Sigmoid colon (tissue), 7 donors: ENCODE measurements around the gene KRTAP19-7. TPM values are rescaled to one million over a fixed set of nuclear protein-coding genes. Genes with fewer than 3 reads are reported as not detected.

ENCODE experiments used
- DNase-seq: peaks from one replicate; pipeline ENCODE4 v3.0.0-alpha.2; 2019
- H3K27ac ChIP-seq, 4 donors: fragments of 200-600 bp; sonication (generic); one replicate each; pipeline ENCODE4 v1.5.1; 2016 to 2019; ENCODE audit warnings: mild to moderate bottlenecking in 1 of 4
- H3K27me3 ChIP-seq, 3 donors: fragments of 200-600 bp; sonication (generic); one replicate each; pipeline ENCODE4 v1.5.1; 2019; ENCODE audit warnings: mild to moderate bottlenecking in 1 of 3
- H3K36me3 ChIP-seq, 4 donors: fragments of 200-600 bp; sonication (generic); one replicate each; pipeline ENCODE4 v1.5.1; 2016 to 2019
- H3K4me1 ChIP-seq, 4 donors: fragments of 200-600 bp; sonication (generic); one replicate each; pipeline ENCODE4 v1.5.1; 2017 to 2019
- H3K4me3 ChIP-seq, 4 donors: fragments of 200-600 bp; sonication (generic); one replicate each; pipeline ENCODE4 v1.5.1; 2017 to 2019; ENCODE audit warnings: mild to moderate bottlenecking in 2 of 4, moderate library complexity in 1 of 4
- H3K9me3 ChIP-seq, 4 donors: fragments of 200-600 bp in 3 of 4; sonication (generic) in 3 of 4; one replicate each; pipeline versions ENCODE4 v1.5.1 to v1.6.1; 2013 to 2019
- EP300 ChIP-seq, 4 donors: sonication (generic); formaldehyde crosslinking; IDR thresholded peaks; one replicate each; pipeline ENCODE4 v1.6.1; 2017; ENCODE audit warnings: antibody characterized with exemption in 4 of 4
- POLR2A ChIP-seq, 2 donors: fragments of 450-650 bp; IDR thresholded peaks; one replicate each; pipeline ENCODE4 v1.6.1; 2016; ENCODE audit warnings: antibody characterized with exemption in 2 of 2, mild to moderate bottlenecking in 2 of 2, moderate library complexity in 2 of 2
- POLR2AphosphoS5 ChIP-seq, 4 donors: sonication (generic); formaldehyde crosslinking; IDR thresholded peaks; one replicate each; pipeline ENCODE4 v1.6.1; 2017; ENCODE audit warnings: antibody characterized with exemption in 4 of 4
- WGBS, 2 donors: extraction: QIAGEN DNeasy Blood & Tissue Kit; methylation state at CpG; one replicate each; pipeline ENCODE4 v1.1.7; 2013; 5-methylcytosine and 5-hydroxymethylcytosine counted together
- intact Hi-C: fragments of 100-400 bp; cut with DNase I; formaldehyde crosslinking; loops from one replicate; pipeline ENCODE4 v1.15.1; 2023
- polyA plus RNA-seq, 3 donors: library from polyadenylated mRNA; stranded (reverse); fragments of 200-250 nt; gene quantifications; one replicate each; pipeline ENCODE4 v1.2.3, GENCODE V29; 2013
- total RNA-seq, 4 donors: library from RNA; depleted of rRNA; stranded (reverse); fragments of >200 nt; gene quantifications; one replicate each; pipeline ENCODE4 v1.1.0, GENCODE V29; 2016
- TF ChIP-seq, protein P1 (sequence below), 4 experiments: fragments of 450-650 bp in 3 of 4; fragments of 200-600 bp in 1 of 4; IDR thresholded peaks; one replicate each; pipeline ENCODE4 v1.5.1; 2016 to 2019; ENCODE audit warnings: antibody characterized with exemption in 4 of 4, mild to moderate bottlenecking in 3 of 4, moderate library complexity in 2 of 4
- donor health status: healthy with polysubstance abuse.
- donor health status: Bipolar disorder and iron deficiency.
- donor health status: healthy.

Gene KRTAP19-7
- total and polyA plus RNA-seq, 7 donors, result not detected

DNA sequence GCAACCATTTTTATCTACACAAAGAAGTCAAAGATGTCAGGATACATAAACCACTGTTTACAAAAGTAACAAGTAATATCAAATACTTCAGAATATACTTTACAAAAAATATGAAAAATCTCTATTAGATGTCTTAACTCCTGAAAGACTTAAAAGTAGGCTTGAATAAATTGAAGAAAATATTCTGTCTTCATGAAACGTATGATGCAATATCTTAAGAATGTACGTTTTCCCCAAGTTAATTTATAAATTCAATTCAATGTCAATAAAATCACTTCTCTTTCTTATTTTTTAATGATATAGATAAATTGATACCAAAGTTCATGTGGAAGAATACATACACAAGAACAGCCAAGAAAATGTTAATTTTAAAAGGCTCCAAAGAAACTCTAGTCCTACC lies 6.0 kb downstream of the KRTAP19-7 start:
- Histone ChIP-seq H3K27me3 (no peaks in the 10 kb centered on the region), H3K9me3 (peaks cover 0 to 5% (median 0%) of the 10 kb centered on the region in 4 donors), H3K4me1 (no peaks in the 10 kb centered on the region), H3K4me3 (no peak overlapping the region), H3K27ac (no peak overlapping the region), H3K36me3 (no peaks in the 10 kb centered on the region)
- TF ChIP-seq EP300 (IDR thresholded peaks at IDR 0.05), result no peak
- TF ChIP-seq POLR2A (IDR thresholded peaks at IDR 0.05), result no peak
- TF ChIP-seq POLR2AphosphoS5 (IDR thresholded peaks at IDR 0.05), result no peak
- TF ChIP-seq, protein P1, sequence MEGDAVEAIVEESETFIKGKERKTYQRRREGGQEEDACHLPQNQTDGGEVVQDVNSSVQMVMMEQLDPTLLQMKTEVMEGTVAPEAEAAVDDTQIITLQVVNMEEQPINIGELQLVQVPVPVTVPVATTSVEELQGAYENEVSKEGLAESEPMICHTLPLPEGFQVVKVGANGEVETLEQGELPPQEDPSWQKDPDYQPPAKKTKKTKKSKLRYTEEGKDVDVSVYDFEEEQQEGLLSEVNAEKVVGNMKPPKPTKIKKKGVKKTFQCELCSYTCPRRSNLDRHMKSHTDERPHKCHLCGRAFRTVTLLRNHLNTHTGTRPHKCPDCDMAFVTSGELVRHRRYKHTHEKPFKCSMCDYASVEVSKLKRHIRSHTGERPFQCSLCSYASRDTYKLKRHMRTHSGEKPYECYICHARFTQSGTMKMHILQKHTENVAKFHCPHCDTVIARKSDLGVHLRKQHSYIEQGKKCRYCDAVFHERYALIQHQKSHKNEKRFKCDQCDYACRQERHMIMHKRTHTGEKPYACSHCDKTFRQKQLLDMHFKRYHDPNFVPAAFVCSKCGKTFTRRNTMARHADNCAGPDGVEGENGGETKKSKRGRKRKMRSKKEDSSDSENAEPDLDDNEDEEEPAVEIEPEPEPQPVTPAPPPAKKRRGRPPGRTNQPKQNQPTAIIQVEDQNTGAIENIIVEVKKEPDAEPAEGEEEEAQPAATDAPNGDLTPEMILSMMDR (IDR thresholded peaks at IDR 0.05), result no peak
- intact Hi-C loops, result no loop called here
- DNase-seq, result no peak
- 57 to 89% methylated on average over 2 of the region's 2 CpGs for WGBS, 2 donors

DNA sequence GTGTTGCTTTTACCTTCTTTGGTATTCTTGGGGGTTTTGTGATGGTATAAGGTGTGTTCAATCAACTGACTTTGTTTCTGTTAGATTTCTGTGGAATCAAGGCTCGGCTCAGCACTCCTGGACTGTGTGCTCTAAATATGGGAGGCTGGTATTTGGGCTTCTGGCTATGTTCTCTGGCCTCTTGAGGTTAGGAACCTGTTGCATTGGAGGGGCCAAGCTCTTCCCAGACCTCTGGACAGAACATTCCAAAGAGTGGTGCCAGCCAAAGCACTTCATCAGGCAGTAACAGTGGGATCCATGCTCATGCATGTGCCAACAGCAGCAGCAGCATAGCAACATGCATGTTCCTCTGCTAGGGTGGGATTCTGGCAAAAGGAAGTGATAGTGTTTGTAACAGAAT lies 8.3 kb downstream of the KRTAP19-7 start:
- no peak overlapping the region for H3K27ac ChIP-seq
- no peak for DNase-seq
- no peaks in the 10 kb centered on the region for H3K4me1 ChIP-seq
- H3K36me3 ChIP-seq, result no peaks in the 10 kb centered on the region
- no peak for TF ChIP-seq EP300 (IDR thresholded peaks at IDR 0.05)
- TF ChIP-seq, protein P1 (IDR thresholded peaks at IDR 0.05), result no peak
- no peak for TF ChIP-seq POLR2A (IDR thresholded peaks at IDR 0.05)
- TF ChIP-seq POLR2AphosphoS5 (IDR thresholded peaks at IDR 0.05), result no peak
- H3K9me3 ChIP-seq, result peaks cover 0 to 5% (median 0%) of the 10 kb centered on the region in 4 donors
- WGBS, 2 donors, result 23 to 54% methylated on average over 1 of the region's 1 CpG
- intact Hi-C loops, result no loop called here
- no peaks in the 10 kb centered on the region for H3K27me3 ChIP-seq
- H3K4me3 ChIP-seq, result no peak overlapping the region

DNA sequence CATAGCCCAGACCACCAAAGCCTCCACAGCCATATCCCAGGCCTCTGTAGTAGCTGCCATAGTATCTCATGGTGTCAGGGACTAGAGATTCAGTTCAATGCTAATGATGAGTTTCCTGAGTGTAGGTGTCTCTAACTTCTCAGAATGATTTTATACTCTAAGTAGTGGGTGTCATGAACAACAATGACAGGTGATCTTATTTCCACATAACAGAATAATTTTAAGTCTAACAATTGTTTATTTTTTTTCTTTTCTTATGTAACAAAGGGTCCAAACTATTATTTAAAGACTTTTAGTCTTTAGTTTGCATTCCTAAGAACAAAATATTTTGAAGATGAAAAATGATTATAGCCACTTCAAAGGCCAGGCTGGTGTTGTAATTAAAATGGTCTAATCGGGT lies 19.4 kb downstream of the KRTAP19-7 start, which contains the start of gene KRTAP19-6:
TSS of gene KRTAP19-6 (minus strand) at position 101 of the 400 bp plus-strand sequence. CDS start at position 70, 31 bp downstream.
- no peak for DNase-seq

DNA sequence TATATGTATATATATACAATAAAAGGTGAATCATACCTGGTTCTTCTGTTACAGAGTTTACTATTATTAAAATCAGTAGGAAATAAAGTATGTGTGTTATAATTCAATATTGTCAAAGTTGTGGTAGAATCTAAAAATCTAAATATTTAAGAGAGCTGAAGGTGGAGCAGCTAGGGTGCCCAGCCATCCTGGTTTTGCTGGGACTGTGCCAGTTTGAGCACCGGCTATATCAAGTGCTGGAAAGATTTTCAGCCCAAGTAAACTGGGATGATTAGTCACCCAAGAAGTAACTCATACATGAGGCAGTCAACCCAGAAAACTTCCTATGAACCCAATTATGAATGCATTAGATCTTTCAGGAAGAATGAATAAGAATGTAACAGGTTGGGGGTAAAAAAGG lies 42.2 kb downstream of the KRTAP19-7 start:
- TF ChIP-seq POLR2AphosphoS5 (IDR thresholded peaks at IDR 0.05) (no peak), EP300 (IDR thresholded peaks at IDR 0.05) (no peak), POLR2A (IDR thresholded peaks at IDR 0.05) (no peak)
- TF ChIP-seq, protein P1 (IDR thresholded peaks at IDR 0.05), result no peak
- intact Hi-C loops, result no loop called here
- WGBS, 2 donors, result 86 to 88% methylated on average over 1 of the region's 1 CpG

More for the DNA sequence above, 19.4 kb downstream of the KRTAP19-7 start, which contains the start of gene KRTAP19-6:
- no peaks in the 10 kb centered on the region for H3K4me1 ChIP-seq
- no peaks in the 10 kb centered on the region for H3K9me3 ChIP-seq
- TF ChIP-seq POLR2AphosphoS5 (IDR thresholded peaks at IDR 0.05), result no peak
- no peak for TF ChIP-seq EP300 (IDR thresholded peaks at IDR 0.05)
- TF ChIP-seq POLR2A (IDR thresholded peaks at IDR 0.05), result no peak
- TF ChIP-seq, protein P1 (IDR thresholded peaks at IDR 0.05), result no peak
- no peaks in the 10 kb centered on the region for H3K27me3 ChIP-seq
- H3K4me3 ChIP-seq, result no peak within 1 kb of the TSS
- no peak within 1 kb of the TSS for H3K27ac ChIP-seq
- H3K36me3 ChIP-seq, result no peaks in the 10 kb centered on the region
- 87 to 93% methylated on average over 1 of the region's 1 CpG for WGBS, 2 donors
- intact Hi-C loops, result no loop called here

DNA sequence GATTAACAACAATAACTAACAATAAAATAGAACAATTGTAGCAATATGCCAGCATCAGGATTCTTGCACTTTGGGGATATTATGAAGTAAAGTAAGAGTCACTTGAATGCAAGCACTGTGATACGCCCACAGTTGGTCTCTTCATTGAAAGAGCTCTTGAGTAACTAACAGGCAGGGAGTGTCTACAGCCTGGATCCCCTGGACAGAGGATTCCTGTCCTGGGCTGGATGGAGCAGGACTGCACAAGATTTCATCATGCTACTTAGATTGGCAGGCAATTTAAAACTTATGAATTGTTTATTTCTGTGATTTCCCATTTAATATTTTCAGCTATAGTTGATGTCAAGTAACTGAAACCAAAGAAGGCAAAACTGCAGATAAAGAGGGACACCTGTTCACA lies 45.4 kb downstream of the KRTAP19-7 start:
- H3K36me3 ChIP-seq, result no peaks in the 10 kb centered on the region
- no peak overlapping the region for H3K4me3 ChIP-seq
- WGBS, 2 donors, result 70 to 84% methylated on average over 1 of the region's 1 CpG
- intact Hi-C loops, result no loop called here
- no peak overlapping the region for H3K27ac ChIP-seq
- no peak for DNase-seq
- H3K4me1 ChIP-seq, result no peaks in the 10 kb centered on the region
- no peaks in the 10 kb centered on the region for H3K9me3 ChIP-seq
- H3K27me3 ChIP-seq, result no peaks in the 10 kb centered on the region
- TF ChIP-seq, protein P1 (IDR thresholded peaks at IDR 0.05), result no peak
- TF ChIP-seq POLR2A (IDR thresholded peaks at IDR 0.05) (no peak), EP300 (IDR thresholded peaks at IDR 0.05) (no peak), POLR2AphosphoS5 (IDR thresholded peaks at IDR 0.05) (no peak)

More for the DNA sequence above, 42.2 kb downstream of the KRTAP19-7 start:
- Histone ChIP-seq H3K27me3 (no peaks in the 10 kb centered on the region), H3K36me3 (no peaks in the 10 kb centered on the region), H3K4me1 (no peaks in the 10 kb centered on the region), H3K9me3 (no peaks in the 10 kb centered on the region), H3K4me3 (no peak overlapping the region), H3K27ac (no peak overlapping the region)
- DNase-seq, result no peak
